HEK293 (cell line): ENCODE results near the gene ZCCHC14.

ENCODE experiments used
- GLI4 ChIP-seq: fragments of 450-650 bp; formaldehyde crosslinking; IDR thresholded peaks from 2 replicates; pipeline ENCODE4 v1.5.1; 2016; ENCODE audit warnings: missing biosample characterization, missing genetic modification characterization
- HOXA7 ChIP-seq: sonication (generic); formaldehyde crosslinking; IDR thresholded peaks from 2 replicates; pipeline ENCODE4 v1.8.1; 2022; ENCODE audit warnings: missing genetic modification reagents, borderline replicate concordance
- KLF1 ChIP-seq: fragments of 450-650 bp; formaldehyde crosslinking; IDR thresholded peaks from 2 replicates; pipeline ENCODE4 v1.5.1; 2016; ENCODE audit warnings: missing biosample characterization, missing genetic modification characterization
- KLF16 ChIP-seq: fragments of 450-650 bp; formaldehyde crosslinking; IDR thresholded peaks from 2 replicates; pipeline ENCODE4 v1.5.1; 2017; ENCODE audit warnings: missing biosample characterization, missing genetic modification characterization
- MEIS1 ChIP-seq: sonication (generic); formaldehyde crosslinking; IDR thresholded peaks from 2 replicates; pipeline ENCODE4 v1.8.1; 2022; ENCODE audit warnings: missing genetic modification reagents, mild to moderate bottlenecking, borderline replicate concordance
- MYNN ChIP-seq: fragments of 450-650 bp; formaldehyde crosslinking; IDR thresholded peaks from 2 replicates; pipeline ENCODE4 v1.5.1; 2016; ENCODE audit warnings: missing biosample characterization, missing genetic modification characterization, borderline replicate concordance
- SALL2 ChIP-seq: fragments of 450-650 bp; formaldehyde crosslinking; IDR thresholded peaks from 2 replicates; pipeline ENCODE4 v1.5.0; 2017; ENCODE audit warnings: missing biosample characterization, mild to moderate bottlenecking, missing genetic modification characterization, borderline replicate concordance
- SETDB1 ChIP-seq: IDR thresholded peaks from one replicate; pipeline ENCODE4 v1.6.1; 2017; ENCODE audit warnings: mild to moderate bottlenecking, low read length, moderate library complexity, mixed read lengths; ENCODE audit not compliant: insufficient read length
- SP3 ChIP-seq: fragments of 450-650 bp; formaldehyde crosslinking; IDR thresholded peaks from 2 replicates; pipeline ENCODE4 v1.5.1; 2016; ENCODE audit warnings: missing biosample characterization, missing genetic modification characterization
- YY1 ChIP-seq: fragments of 450-650 bp; formaldehyde crosslinking; IDR thresholded peaks from 2 replicates; pipeline ENCODE4 v1.5.1; 2018; ENCODE audit warnings: missing biosample characterization, missing genetic modification characterization
- ZBTB20 ChIP-seq: fragments of 450-650 bp; formaldehyde crosslinking; IDR thresholded peaks from 2 replicates; pipeline ENCODE4 v1.5.1; 2016; ENCODE audit warnings: missing biosample characterization, missing genetic modification characterization
- ZFP3 ChIP-seq: fragments of 450-650 bp; formaldehyde crosslinking; IDR thresholded peaks from 2 replicates; pipeline ENCODE4 v1.5.1; 2016; ENCODE audit warnings: low read depth, missing biosample characterization, missing genetic modification characterization
- ZNF112 ChIP-seq: fragments of 450-650 bp; formaldehyde crosslinking; IDR thresholded peaks from 2 replicates; pipeline ENCODE4 v1.5.0; 2017; ENCODE audit warnings: missing biosample characterization, missing genetic modification characterization
- ZNF155 ChIP-seq: fragments of 450-650 bp; formaldehyde crosslinking; IDR thresholded peaks from 2 replicates; pipeline ENCODE4 v1.5.1; 2016; ENCODE audit warnings: missing biosample characterization, missing genetic modification characterization
- ZNF2 ChIP-seq: fragments of 450-650 bp; formaldehyde crosslinking; IDR thresholded peaks from 2 replicates; pipeline ENCODE4 v1.5.1; 2016; ENCODE audit warnings: missing biosample characterization, missing genetic modification characterization
- ZNF302 ChIP-seq: fragments of 450-650 bp; formaldehyde crosslinking; IDR thresholded peaks from 2 replicates; pipeline ENCODE4 v1.5.1; 2016; ENCODE audit warnings: missing biosample characterization, missing genetic modification characterization, low read depth
- ZNF354C ChIP-seq: fragments of 450-650 bp; formaldehyde crosslinking; IDR thresholded peaks from 2 replicates; pipeline ENCODE4 v1.5.1; 2016; ENCODE audit warnings: missing biosample characterization, missing genetic modification characterization, low read depth, borderline replicate concordance
- ZNF398 ChIP-seq: fragments of 450-650 bp; formaldehyde crosslinking; IDR thresholded peaks from 2 replicates; pipeline ENCODE4 v1.5.1; 2017; ENCODE audit warnings: missing biosample characterization, missing genetic modification characterization
- ZNF473 ChIP-seq: fragments of 450-650 bp; formaldehyde crosslinking; IDR thresholded peaks from 2 replicates; pipeline ENCODE4 v1.5.1; 2017; ENCODE audit warnings: missing biosample characterization, missing genetic modification characterization
- ZNF624 ChIP-seq: fragments of 450-650 bp; formaldehyde crosslinking; IDR thresholded peaks from 2 replicates; pipeline ENCODE4 v1.5.1; 2017; ENCODE audit warnings: missing biosample characterization, missing genetic modification characterization
- ZNF660 ChIP-seq: fragments of 450-650 bp; IDR thresholded peaks from 2 replicates; pipeline ENCODE4 v1.5.1; 2018; ENCODE audit warnings: missing biosample characterization, mild to moderate bottlenecking, missing genetic modification characterization
- ZNF677 ChIP-seq: fragments of 450-650 bp; IDR thresholded peaks from 2 replicates; pipeline ENCODE4 v1.5.0; 2018; ENCODE audit warnings: missing biosample characterization, mild to moderate bottlenecking, missing genetic modification characterization, moderate library complexity
- ZNF768 ChIP-seq: fragments of 450-650 bp; formaldehyde crosslinking; IDR thresholded peaks from 2 replicates; pipeline ENCODE4 v1.5.1; 2018; ENCODE audit warnings: missing biosample characterization, mild to moderate bottlenecking, missing genetic modification characterization
- TF ChIP-seq, protein P1 (sequence below): fragments of 450-650 bp; formaldehyde crosslinking; IDR thresholded peaks from 2 replicates; pipeline ENCODE4 v1.5.1; 2016; ENCODE audit warnings: missing biosample characterization, missing genetic modification characterization, borderline replicate concordance
- TF ChIP-seq, protein P2 (sequence below): fragments of 450-650 bp; formaldehyde crosslinking; IDR thresholded peaks from 2 replicates; pipeline ENCODE4 v1.5.1; 2016; ENCODE audit warnings: missing biosample characterization, missing genetic modification characterization
- TF ChIP-seq, protein P3 (sequence below): fragments of 450-650 bp; formaldehyde crosslinking; IDR thresholded peaks from 2 replicates; pipeline ENCODE4 v1.5.1; 2016; ENCODE audit warnings: missing biosample characterization, missing genetic modification characterization
- TF ChIP-seq, protein P4 (sequence below): fragments of 450-650 bp; formaldehyde crosslinking; conservative IDR thresholded peaks from 2 replicates; pipeline ENCODE4 v1.5.1; 2016; ENCODE audit warnings: low read depth, missing biosample characterization, missing genetic modification characterization

ZCCHC14 gene

DNA sequence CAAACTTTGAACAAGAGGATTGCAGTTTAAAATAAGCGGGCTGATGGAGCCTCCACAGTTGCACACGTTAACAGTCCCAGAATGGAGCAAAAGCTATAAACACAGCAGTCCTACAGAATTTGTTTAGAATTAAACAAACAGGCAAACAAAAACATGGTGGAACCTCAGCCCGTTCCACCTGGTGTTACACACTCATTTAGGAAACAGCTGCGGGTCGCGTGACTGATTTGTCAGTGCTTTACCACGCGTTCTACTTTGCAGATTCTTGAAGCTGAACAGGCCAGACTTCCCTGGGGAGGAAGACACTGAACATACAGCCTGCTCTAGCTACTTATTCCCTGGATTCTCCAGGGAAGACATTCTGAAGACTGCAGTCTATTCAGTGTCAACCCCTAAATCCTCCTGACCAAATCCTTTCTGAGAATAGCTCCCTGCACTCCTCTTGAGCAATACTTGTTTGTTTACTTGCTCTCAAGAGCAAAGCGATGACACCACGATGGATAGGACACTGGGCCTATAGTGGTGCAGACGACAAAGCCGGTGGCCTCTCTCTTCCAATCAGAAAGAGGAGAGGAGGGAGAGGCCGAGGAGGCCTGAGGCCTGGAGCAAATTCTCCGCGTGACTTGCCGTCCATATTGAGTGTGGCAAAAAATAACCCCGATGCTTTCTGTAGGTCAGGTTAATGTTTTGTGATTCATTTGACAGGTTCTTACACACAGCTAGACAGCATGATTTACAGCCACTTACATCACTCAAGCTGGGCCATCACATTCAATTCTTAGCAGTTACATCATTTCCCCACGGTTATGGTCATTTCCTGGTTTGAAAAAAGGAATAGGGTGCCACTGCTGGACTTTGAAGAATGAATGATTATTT, 104.6 kb downstream of the ZCCHC14 start (continued):
- TF ChIP-seq, protein P1, sequence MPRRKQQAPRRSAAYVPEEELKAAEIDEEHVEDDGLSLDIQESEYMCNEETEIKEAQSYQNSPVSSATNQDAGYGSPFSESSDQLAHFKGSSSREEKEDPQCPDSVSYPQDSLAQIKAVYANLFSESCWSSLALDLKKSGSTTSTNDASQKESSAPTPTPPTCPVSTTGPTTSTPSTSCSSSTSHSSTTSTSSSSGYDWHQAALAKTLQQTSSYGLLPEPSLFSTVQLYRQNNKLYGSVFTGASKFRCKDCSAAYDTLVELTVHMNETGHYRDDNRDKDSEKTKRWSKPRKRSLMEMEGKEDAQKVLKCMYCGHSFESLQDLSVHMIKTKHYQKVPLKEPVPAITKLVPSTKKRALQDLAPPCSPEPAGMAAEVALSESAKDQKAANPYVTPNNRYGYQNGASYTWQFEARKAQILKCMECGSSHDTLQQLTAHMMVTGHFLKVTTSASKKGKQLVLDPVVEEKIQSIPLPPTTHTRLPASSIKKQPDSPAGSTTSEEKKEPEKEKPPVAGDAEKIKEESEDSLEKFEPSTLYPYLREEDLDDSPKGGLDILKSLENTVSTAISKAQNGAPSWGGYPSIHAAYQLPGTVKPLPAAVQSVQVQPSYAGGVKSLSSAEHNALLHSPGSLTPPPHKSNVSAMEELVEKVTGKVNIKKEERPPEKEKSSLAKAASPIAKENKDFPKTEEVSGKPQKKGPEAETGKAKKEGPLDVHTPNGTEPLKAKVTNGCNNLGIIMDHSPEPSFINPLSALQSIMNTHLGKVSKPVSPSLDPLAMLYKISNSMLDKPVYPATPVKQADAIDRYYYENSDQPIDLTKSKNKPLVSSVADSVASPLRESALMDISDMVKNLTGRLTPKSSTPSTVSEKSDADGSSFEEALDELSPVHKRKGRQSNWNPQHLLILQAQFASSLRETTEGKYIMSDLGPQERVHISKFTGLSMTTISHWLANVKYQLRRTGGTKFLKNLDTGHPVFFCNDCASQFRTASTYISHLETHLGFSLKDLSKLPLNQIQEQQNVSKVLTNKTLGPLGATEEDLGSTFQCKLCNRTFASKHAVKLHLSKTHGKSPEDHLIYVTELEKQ (tag by site-specific recombination): peak; percentile 99
- TF ChIP-seq, protein P2, sequence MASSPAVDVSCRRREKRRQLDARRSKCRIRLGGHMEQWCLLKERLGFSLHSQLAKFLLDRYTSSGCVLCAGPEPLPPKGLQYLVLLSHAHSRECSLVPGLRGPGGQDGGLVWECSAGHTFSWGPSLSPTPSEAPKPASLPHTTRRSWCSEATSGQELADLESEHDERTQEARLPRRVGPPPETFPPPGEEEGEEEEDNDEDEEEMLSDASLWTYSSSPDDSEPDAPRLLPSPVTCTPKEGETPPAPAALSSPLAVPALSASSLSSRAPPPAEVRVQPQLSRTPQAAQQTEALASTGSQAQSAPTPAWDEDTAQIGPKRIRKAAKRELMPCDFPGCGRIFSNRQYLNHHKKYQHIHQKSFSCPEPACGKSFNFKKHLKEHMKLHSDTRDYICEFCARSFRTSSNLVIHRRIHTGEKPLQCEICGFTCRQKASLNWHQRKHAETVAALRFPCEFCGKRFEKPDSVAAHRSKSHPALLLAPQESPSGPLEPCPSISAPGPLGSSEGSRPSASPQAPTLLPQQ: peak; percentile 87
- TF ChIP-seq YY1: peak; percentile 81
- TF ChIP-seq, protein P3, sequence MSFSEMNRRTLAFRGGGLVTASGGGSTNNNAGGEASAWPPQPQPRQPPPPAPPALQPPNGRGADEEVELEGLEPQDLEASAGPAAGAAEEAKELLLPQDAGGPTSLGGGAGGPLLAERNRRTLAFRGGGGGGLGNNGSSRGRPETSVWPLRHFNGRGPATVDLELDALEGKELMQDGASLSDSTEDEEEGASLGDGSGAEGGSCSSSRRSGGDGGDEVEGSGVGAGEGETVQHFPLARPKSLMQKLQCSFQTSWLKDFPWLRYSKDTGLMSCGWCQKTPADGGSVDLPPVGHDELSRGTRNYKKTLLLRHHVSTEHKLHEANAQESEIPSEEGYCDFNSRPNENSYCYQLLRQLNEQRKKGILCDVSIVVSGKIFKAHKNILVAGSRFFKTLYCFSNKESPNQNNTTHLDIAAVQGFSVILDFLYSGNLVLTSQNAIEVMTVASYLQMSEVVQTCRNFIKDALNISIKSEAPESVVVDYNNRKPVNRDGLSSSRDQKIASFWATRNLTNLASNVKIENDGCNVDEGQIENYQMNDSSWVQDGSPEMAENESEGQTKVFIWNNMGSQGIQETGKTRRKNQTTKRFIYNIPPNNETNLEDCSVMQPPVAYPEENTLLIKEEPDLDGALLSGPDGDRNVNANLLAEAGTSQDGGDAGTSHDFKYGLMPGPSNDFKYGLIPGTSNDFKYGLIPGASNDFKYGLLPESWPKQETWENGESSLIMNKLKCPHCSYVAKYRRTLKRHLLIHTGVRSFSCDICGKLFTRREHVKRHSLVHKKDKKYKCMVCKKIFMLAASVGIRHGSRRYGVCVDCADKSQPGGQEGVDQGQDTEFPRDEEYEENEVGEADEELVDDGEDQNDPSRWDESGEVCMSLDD: no peak
- TF ChIP-seq ZNF473 (tag by site-specific recombination): no peak
- no peak for TF ChIP-seq ZNF2
- no peak for TF ChIP-seq HOXA7 (CRISPR knock-in tag)
- no peak for TF ChIP-seq SETDB1
- peak; percentile 98 for TF ChIP-seq MEIS1 (CRISPR knock-in tag)
- no peak for TF ChIP-seq ZNF112 (tag by site-specific recombination)
- no peak for TF ChIP-seq SALL2 (tag by site-specific recombination)
- TF ChIP-seq ZNF398: no peak
- TF ChIP-seq MYNN (tag by site-specific recombination): no peak
- no peak; the same call in 1 of the 2 replicates for TF ChIP-seq KLF16 (tag by site-specific recombination)
- TF ChIP-seq ZNF354C: no peak
- no peak for TF ChIP-seq ZNF624 (tag by site-specific recombination)
- TF ChIP-seq GLI4 (tag by site-specific recombination): no peak
- TF ChIP-seq, protein P4, sequence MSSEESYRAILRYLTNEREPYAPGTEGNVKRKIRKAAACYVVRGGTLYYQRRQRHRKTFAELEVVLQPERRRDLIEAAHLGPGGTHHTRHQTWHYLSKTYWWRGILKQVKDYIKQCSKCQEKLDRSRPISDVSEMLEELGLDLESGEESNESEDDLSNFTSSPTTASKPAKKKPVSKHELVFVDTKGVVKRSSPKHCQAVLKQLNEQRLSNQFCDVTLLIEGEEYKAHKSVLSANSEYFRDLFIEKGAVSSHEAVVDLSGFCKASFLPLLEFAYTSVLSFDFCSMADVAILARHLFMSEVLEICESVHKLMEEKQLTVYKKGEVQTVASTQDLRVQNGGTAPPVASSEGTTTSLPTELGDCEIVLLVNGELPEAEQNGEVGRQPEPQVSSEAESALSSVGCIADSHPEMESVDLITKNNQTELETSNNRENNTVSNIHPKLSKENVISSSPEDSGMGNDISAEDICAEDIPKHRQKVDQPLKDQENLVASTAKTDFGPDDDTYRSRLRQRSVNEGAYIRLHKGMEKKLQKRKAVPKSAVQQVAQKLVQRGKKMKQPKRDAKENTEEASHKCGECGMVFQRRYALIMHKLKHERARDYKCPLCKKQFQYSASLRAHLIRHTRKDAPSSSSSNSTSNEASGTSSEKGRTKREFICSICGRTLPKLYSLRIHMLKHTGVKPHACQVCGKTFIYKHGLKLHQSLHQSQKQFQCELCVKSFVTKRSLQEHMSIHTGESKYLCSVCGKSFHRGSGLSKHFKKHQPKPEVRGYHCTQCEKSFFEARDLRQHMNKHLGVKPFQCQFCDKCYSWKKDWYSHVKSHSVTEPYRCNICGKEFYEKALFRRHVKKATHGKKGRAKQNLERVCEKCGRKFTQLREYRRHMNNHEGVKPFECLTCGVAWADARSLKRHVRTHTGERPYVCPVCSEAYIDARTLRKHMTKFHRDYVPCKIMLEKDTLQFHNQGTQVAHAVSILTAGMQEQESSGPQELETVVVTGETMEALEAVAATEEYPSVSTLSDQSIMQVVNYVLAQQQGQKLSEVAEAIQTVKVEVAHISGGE (tag by site-specific recombination): no peak; the same call in 1 of the 2 replicates
- TF ChIP-seq ZNF768: no peak
- TF ChIP-seq ZNF155: no peak
- peak; percentile 91 for TF ChIP-seq ZBTB20 (tag by site-specific recombination)
- peak; percentile 98 for TF ChIP-seq ZNF660 (tag by site-specific recombination)
- TF ChIP-seq ZFP3 (tag by site-specific recombination): no peak
- no peak for TF ChIP-seq KLF1 (tag by site-specific recombination)
- no peak for TF ChIP-seq ZNF677
- TF ChIP-seq SP3 (tag by site-specific recombination): peak; percentile 85
- no peak for TF ChIP-seq ZNF302 (tag by site-specific recombination)
